HuH-7.5 (cell line): ENCODE data around the gene DACH1.

Source experiments
- DNase-seq: peaks from one replicate; pipeline ENCODE4 v3.0.0; 2011; ENCODE audit warnings: low spot score

Gene DACH1

GRCh38 chr13:71774863-71775262, 92.1 kb downstream of the DACH1 start:
- no peak for DNase-seq

GRCh38 chr13:71773531-71773930, 93.5 kb downstream of the DACH1 start:
- no peak for DNase-seq

- no peak for DNase-seq
Observed at GRCh38 chr13:71772361-71772760, 94.6 kb downstream of the DACH1 start.

GRCh38 chr13:71771144-71771543, 95.9 kb downstream of the DACH1 start:
- no peak for DNase-seq

- no peak for DNase-seq
Observed at GRCh38 chr13:71770710-71771109, 96.3 kb downstream of the DACH1 start.

- no peak for DNase-seq
Observed at GRCh38 chr13:71768881-71769280, 98.1 kb downstream of the DACH1 start.

GRCh38 chr13:71759651-71760511, 107.1 kb downstream of the DACH1 start:
- DNase-seq: no peak

- no peak for DNase-seq
Observed at GRCh38 chr13:71758828-71759227, 108.2 kb downstream of the DACH1 start.

GRCh38 chr13:71754407-71754974, 112.5 kb downstream of the DACH1 start:
- DNase-seq: no peak

- DNase-seq: no peak
Observed at GRCh38 chr13:71752775-71753513, 114.1 kb downstream of the DACH1 start.

- DNase-seq: peak; percentile 5
Observed at GRCh38 chr13:71751073-71751472, 115.9 kb downstream of the DACH1 start.

- no peak for DNase-seq
Observed at GRCh38 chr13:71730267-71730666, 136.7 kb downstream of the DACH1 start.

- DNase-seq: no peak
Observed at GRCh38 chr13:71729441-71729840, 137.6 kb downstream of the DACH1 start.

- DNase-seq: no peak
Observed at GRCh38 chr13:71727662-71728061, 139.3 kb downstream of the DACH1 start.

- DNase-seq: no peak
Observed at GRCh38 chr13:71727042-71727441, 140.0 kb downstream of the DACH1 start.

- no peak for DNase-seq
Observed at GRCh38 chr13:71722206-71722605, 144.8 kb downstream of the DACH1 start.

GRCh38 chr13:71721104-71721503, 145.9 kb downstream of the DACH1 start:
- no peak for DNase-seq

GRCh38 chr13:71718931-71719330, 148.1 kb downstream of the DACH1 start:
- no peak for DNase-seq

- DNase-seq: no peak
Observed at GRCh38 chr13:71714802-71715375, 152.1 kb downstream of the DACH1 start.

- DNase-seq: peak; percentile 28
Observed at GRCh38 chr13:71712988-71713653, 153.9 kb downstream of the DACH1 start.

- no peak for DNase-seq
Observed at GRCh38 chr13:71704656-71705055, 162.3 kb downstream of the DACH1 start.

GRCh38 chr13:71703138-71703537, 163.9 kb downstream of the DACH1 start:
- no peak for DNase-seq
